Upper lobe of left lung (tissue), 6 donors: ENCODE results near the gene COL9A3. TPM values are rescaled to one million over a fixed set of nuclear protein-coding genes. Genes with fewer than 3 reads are reported as not detected.
A peak's percentile ranks its signal among the peaks of the same experiment; 100 is the strongest.

ENCODE experiments used
- ATAC-seq, 2 donors: fragments of 200-7000 bp; cut with Tn5 transposase; one replicate each; pipeline ENCODE4 v1.9.1; 2022; ENCODE audit warnings: mild to moderate bottlenecking in 2 of 2, moderate library complexity in 2 of 2; ENCODE audit not compliant: low FRiP score in 2 of 2
- DNase-seq, 2 donors: peaks; one replicate each; pipeline ENCODE4 v3.0.0-alpha.2; 2019 to 2020
- H3K27ac ChIP-seq, 4 donors: fragments of 200-600 bp; sonication (generic); one replicate each; pipeline ENCODE4 v1.5.1; 2016 to 2019
- H3K27me3 ChIP-seq, 4 donors: fragments of 200-600 bp; sonication (generic); one replicate each; pipeline ENCODE4 v1.5.1; 2017 to 2019
- H3K36me3 ChIP-seq, 4 donors: fragments of 200-600 bp; sonication (generic); one replicate each; pipeline ENCODE4 v1.5.1; 2016 to 2019
- H3K4me1 ChIP-seq, 4 donors: fragments of 200-600 bp; sonication (generic); one replicate each; pipeline ENCODE4 v1.5.1; 2018 to 2019
- H3K4me3 ChIP-seq, 4 donors: fragments of 200-600 bp; sonication (generic); one replicate each; pipeline ENCODE4 v1.5.1; 2017 to 2019; ENCODE audit warnings: mild to moderate bottlenecking in 2 of 4, moderate library complexity in 1 of 4
- H3K9me3 ChIP-seq, 4 donors: fragments of 200-600 bp; sonication (generic); one replicate each; pipeline ENCODE4 v1.5.1; 2018 to 2019
- EP300 ChIP-seq, 4 donors: sonication (generic); formaldehyde crosslinking; IDR thresholded peaks; one replicate each; pipeline ENCODE4 v1.5.1; 2017; ENCODE audit warnings: antibody characterized with exemption in 4 of 4, control low read depth in 2 of 4
- POLR2A ChIP-seq, 4 donors: fragments of 450-650 bp; IDR thresholded peaks; one replicate each; pipeline ENCODE4 v1.5.1; 2016 to 2017; ENCODE audit warnings: antibody characterized with exemption in 4 of 4, mild to moderate bottlenecking in 2 of 4
- POLR2AphosphoS5 ChIP-seq, 2 donors: sonication (generic); formaldehyde crosslinking; IDR thresholded peaks; one replicate each; pipeline ENCODE4 v1.5.1; 2017; ENCODE audit warnings: antibody characterized with exemption in 2 of 2
- whole genome bisulfite sequencing, 2 donors: methylation state at CpG; one replicate each; pipeline ENCODE4 v1.1.5; 2017 to 2018; 5-methylcytosine and 5-hydroxymethylcytosine counted together
- total RNA-seq, 6 donors: library from RNA; depleted of rRNA in 4 of 6; stranded (reverse); fragments of >200 nt in 4 of 6; gene quantifications; one replicate each; pipeline versions ENCODE4 v1.1.0 to v1.2.1, GENCODE V29; 2016 to 2021
- TF ChIP-seq, protein P1 (sequence below), 6 experiments: fragments of 450-650 bp in 4 of 6; fragments of 200-600 bp in 2 of 6; sonication (generic) in 2 of 6; IDR thresholded peaks; one replicate each; pipeline ENCODE4 v1.5.1; 2016 to 2019; ENCODE audit warnings: antibody characterized with exemption in 6 of 6
- donor health status: DM: no; HTN: no; CAD: no; lungs with moderate emphysema.
- donor health status: DM: no; HTN: yes; CAD: no; lungs with severe emphysema.

Gene COL9A3
- total RNA-seq, 6 donors from 2014 or later = 0.57 to 8.4 (median 2.1) TPM; not detected in 1

DNA sequence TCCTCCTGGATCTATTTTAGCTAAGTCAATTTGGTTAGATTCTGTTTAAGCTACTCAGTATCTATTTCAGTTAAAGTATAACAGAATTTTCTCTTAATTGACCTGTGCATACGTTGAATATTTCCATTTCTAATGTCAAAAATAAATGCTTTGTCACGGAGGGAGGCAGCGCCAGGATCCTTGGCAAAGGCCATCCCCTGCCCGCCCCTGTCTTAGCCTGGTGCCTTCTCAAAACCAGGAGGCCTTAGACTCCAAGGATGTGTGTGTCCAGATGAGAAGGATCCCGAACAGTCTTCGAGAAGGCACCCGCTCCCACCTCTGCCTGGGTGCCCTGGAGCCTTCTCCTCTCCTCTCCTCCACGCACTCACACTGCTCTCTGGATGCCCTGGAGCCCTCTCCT, 22.4 kb downstream of the COL9A3 start:
- H3K4me1 ChIP-seq = peaks cover 0 to 7% (median 1%) of the 10 kb centered on the region in 4 donors
- no peak for ATAC-seq
- 90 to 94% methylated on average over 8 of the region's 8 CpGs for WGBS, 2 donors
- no peak overlapping the region for H3K4me3 ChIP-seq
- no peak for DNase-seq
- no peaks in the 10 kb centered on the region for H3K9me3 ChIP-seq
- H3K36me3 ChIP-seq = no peaks in the 10 kb centered on the region
- H3K27ac ChIP-seq = no peak overlapping the region
- TF ChIP-seq, protein P1, sequence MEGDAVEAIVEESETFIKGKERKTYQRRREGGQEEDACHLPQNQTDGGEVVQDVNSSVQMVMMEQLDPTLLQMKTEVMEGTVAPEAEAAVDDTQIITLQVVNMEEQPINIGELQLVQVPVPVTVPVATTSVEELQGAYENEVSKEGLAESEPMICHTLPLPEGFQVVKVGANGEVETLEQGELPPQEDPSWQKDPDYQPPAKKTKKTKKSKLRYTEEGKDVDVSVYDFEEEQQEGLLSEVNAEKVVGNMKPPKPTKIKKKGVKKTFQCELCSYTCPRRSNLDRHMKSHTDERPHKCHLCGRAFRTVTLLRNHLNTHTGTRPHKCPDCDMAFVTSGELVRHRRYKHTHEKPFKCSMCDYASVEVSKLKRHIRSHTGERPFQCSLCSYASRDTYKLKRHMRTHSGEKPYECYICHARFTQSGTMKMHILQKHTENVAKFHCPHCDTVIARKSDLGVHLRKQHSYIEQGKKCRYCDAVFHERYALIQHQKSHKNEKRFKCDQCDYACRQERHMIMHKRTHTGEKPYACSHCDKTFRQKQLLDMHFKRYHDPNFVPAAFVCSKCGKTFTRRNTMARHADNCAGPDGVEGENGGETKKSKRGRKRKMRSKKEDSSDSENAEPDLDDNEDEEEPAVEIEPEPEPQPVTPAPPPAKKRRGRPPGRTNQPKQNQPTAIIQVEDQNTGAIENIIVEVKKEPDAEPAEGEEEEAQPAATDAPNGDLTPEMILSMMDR (IDR thresholded peaks at IDR 0.05) = no peak
- no peak for TF ChIP-seq POLR2AphosphoS5 (IDR thresholded peaks at IDR 0.05)
- TF ChIP-seq EP300 (IDR thresholded peaks at IDR 0.05) = no peak
- no peak for TF ChIP-seq POLR2A (IDR thresholded peaks at IDR 0.05)
- no peaks in the 10 kb centered on the region for H3K27me3 ChIP-seq

DNA sequence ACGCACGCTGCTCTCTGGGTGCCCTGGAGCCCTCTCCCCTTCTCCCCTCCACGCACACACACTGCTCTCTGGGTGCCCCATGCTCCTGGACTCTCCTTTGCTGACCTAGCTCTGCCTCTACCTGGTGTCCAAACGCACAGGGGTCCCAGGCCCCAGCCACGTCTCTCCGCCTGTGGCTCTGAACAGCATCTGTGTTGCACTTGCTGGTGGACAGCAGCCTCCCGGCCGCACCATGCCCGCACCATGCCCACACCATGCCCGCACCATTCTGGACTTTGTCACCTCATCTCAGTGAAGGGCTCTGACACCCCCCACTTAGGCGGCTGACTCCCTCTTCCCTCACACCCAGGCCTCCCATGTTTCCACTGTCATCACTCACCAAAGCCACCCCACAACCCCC, 23.0 kb downstream of the COL9A3 start:
- WGBS, 2 donors = 89 to 90% methylated on average over 11 of the region's 11 CpGs
- no peak for TF ChIP-seq POLR2A (IDR thresholded peaks at IDR 0.05)
- TF ChIP-seq, protein P1 (IDR thresholded peaks at IDR 0.05) = no peak
- no peak for TF ChIP-seq EP300 (IDR thresholded peaks at IDR 0.05)
- TF ChIP-seq POLR2AphosphoS5 (IDR thresholded peaks at IDR 0.05) = no peak
- no peak overlapping the region for H3K27ac ChIP-seq
- ATAC-seq (no peak), DNase-seq (peak in 1 of 2 donors; percentile 56)
- no peaks in the 10 kb centered on the region for H3K36me3 ChIP-seq
- no peaks in the 10 kb centered on the region for H3K9me3 ChIP-seq
- H3K4me1 ChIP-seq = peaks cover 0 to 7% (median 1%) of the 10 kb centered on the region in 4 donors
- H3K4me3 ChIP-seq = no peak overlapping the region
- H3K27me3 ChIP-seq = no peaks in the 10 kb centered on the region

DNA sequence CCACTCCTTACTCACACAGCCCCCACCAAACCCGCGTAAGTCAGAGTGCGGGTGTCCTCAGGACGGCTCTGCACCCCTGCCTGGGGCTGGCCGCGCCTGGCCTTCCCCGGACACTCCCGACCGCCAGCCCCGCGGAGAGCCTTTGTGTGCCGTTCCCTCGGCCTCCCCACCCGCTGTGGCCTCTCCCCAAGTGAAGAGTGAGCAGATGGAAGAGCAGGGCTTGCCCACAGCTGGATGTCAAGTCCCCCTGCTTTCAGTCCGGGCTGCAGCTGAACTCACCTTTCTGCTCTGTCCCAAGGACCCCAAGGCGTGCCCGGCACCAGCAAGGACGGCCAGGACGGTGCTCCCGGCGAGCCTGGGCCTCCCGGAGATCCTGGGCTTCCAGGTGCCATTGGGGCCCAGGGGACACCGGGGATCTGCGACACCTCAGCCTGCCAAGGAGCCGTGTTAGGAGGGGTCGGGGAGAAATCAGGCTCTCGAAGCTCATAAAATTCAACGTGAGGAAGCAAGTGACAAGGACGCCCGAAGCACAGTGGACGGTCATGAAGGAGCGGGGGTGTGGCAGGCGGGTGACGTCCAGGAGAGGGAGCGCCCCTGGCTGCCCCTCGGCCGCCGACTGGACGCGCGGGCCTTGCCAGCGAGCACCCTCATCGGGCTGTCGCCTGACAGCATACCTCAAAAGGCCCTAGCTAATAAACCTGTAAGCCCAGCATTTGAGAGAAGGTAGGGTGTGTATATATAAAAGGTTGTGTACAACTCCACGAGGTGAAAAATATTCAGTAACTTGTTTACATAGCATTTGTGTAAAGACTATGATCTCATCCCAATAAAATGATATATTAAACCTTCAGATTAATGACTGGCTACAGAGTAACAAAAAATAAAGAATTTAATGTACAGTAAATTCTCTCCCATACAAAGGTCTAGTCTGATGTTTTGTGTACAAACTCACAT, 23.7 kb downstream of the COL9A3 start:
- peak in 1 of 2 donors; percentile 63 for DNase-seq
- TF ChIP-seq, protein P1 (IDR thresholded peaks at IDR 0.05) = no peak
- TF ChIP-seq EP300 (IDR thresholded peaks at IDR 0.05) (no peak), POLR2A (IDR thresholded peaks at IDR 0.05) (no peak), POLR2AphosphoS5 (IDR thresholded peaks at IDR 0.05) (no peak)
- Histone ChIP-seq H3K27me3 (no peaks in the 10 kb centered on the region), H3K4me3 (no peak overlapping the region), H3K27ac (no peak overlapping the region), H3K36me3 (peaks cover 0 to 2% (median 0%) of the 10 kb centered on the region in 4 donors), H3K9me3 (no peaks in the 10 kb centered on the region), H3K4me1 (peaks cover 0 to 7% (median 1%) of the 10 kb centered on the region in 4 donors)
- 79 to 82% methylated on average over 33 to 45 of the region's 45 CpGs for WGBS, 2 donors
- no peak for ATAC-seq

- peaks cover 0 to 7% (median 0%) of the 10 kb centered on the region in 4 donors for H3K4me1 ChIP-seq
- peaks cover 0 to 6% (median 0%) of the 10 kb centered on the region in 4 donors for H3K36me3 ChIP-seq
- no peak for ATAC-seq
- H3K9me3 ChIP-seq = no peaks in the 10 kb centered on the region
- TF ChIP-seq EP300 (IDR thresholded peaks at IDR 0.05) (no peak), POLR2A (IDR thresholded peaks at IDR 0.05) (no peak), POLR2AphosphoS5 (IDR thresholded peaks at IDR 0.05) (no peak)
- TF ChIP-seq, protein P1 (IDR thresholded peaks at IDR 0.05) = no peak
- no peak overlapping the region for H3K4me3 ChIP-seq
- H3K27me3 ChIP-seq = no peaks in the 10 kb centered on the region
- no peak for DNase-seq
- no peak overlapping the region for H3K27ac ChIP-seq
- WGBS, 2 donors = 81 to 82% methylated on average over 16 of the region's 16 CpGs
Measured at GRCh38 chr20:62841705-62842212, 24.9 kb downstream of the COL9A3 start.
